NCI-H1105 (cell line): Measurements from ENCODE around the gene BID.

Experiments used
- DNase-seq: peaks from one replicate; lab custom pipeline; 2025; lab: John Stamatoyannopoulos, UW

BID gene

GRCh38 chr22:17803609-17804270 lies 29.5 kb upstream of the BID start:
- DNase-seq, result no peak

DNA sequence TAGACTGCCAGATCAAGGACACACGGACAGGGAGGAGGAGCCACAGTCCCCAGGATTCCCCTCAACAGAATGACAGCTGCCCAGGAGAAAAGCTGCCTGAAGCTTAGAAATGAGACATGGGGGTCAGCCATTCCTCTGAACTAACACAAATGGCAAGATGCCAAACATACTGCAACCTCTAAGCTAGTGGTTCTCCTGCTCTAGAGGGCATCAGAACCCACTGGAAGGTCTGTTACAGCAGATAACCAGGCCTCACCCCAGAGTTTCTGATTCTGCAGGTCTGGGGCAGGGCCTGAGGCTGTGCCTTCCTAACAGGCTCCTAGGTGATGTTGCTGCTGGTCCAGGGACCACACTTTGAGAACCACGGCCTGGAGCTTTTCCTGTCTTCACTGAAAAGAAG lies 28.6 kb upstream of the BID start:
- DNase-seq, result no peak

- DNase-seq, result no peak
Measured at GRCh38 chr22:17802411-17802810, 28.1 kb upstream of the BID start.

DNA sequence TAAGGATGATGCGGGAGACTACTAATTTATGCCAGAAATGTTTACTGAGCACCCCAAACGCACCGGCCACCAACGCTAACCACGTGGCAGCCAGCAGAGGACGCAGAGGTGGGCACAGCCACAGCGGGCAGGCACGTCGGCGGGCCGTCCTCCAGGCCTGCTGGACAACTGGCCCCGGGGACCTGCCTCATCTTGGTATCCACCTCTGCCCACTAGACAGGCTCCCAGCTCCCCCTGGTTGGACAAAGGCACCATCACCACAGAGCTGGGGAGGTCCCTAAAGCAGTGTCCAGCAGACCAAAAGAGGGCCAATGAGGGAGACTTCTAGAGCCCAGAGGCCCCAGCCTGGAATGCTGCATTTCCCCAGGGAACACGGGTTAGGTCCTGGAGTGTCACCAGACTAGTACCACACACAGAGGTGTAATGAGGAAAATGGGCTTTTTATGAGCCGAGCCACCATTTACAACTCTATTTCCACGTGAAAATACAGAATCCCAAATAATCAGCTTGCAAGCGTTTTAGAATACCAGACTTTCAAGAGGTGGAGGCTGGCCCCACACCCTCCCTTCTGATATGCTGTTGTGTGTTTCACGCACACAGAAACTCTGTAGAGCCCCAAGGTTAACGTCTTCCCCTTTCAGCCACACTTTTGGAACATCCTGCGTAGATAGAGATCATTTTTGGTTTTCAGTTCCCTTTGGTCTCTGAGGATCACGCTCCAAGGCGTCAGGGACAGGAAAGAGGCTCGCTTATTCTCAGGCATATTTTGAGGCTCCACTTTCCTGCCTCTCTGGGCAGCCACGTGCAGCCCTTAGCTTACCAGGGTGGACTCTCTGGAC lies 23.7 kb upstream of the BID start:
- DNase-seq, result no peak

GRCh38 chr22:17796695-17797094 lies 22.4 kb upstream of the BID start:
- no peak for DNase-seq

- no peak for DNase-seq
Measured at GRCh38 chr22:17795661-17796548, 21.6 kb upstream of the BID start.

GRCh38 chr22:17794726-17795542 lies 20.7 kb upstream of the BID start:
- DNase-seq, result no peak

- no peak for DNase-seq
Measured at GRCh38 chr22:17792854-17793434, 18.7 kb upstream of the BID start.

DNA sequence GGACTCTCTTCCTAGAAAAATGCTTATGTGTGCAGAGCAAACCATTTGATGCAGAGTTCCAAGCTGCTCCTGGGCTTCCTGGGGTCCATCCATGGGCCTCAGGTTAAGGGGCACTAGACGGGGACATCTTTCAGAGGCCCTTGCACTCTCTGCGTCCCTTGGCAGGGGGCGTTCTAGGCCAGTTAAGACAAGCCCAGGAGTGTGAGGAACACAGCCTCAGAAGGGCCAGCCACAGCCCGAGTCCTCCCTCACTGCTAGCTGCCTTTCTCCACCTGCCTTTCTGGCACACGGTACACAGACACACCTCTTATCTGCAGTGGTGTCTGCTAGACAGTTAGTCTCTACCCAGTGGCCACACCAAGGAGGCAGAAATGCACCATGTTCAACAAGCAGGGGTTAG lies 18.0 kb upstream of the BID start:
- no peak for DNase-seq

- no peak for DNase-seq
Measured at GRCh38 chr22:17791196-17791595, 16.9 kb upstream of the BID start.

DNA sequence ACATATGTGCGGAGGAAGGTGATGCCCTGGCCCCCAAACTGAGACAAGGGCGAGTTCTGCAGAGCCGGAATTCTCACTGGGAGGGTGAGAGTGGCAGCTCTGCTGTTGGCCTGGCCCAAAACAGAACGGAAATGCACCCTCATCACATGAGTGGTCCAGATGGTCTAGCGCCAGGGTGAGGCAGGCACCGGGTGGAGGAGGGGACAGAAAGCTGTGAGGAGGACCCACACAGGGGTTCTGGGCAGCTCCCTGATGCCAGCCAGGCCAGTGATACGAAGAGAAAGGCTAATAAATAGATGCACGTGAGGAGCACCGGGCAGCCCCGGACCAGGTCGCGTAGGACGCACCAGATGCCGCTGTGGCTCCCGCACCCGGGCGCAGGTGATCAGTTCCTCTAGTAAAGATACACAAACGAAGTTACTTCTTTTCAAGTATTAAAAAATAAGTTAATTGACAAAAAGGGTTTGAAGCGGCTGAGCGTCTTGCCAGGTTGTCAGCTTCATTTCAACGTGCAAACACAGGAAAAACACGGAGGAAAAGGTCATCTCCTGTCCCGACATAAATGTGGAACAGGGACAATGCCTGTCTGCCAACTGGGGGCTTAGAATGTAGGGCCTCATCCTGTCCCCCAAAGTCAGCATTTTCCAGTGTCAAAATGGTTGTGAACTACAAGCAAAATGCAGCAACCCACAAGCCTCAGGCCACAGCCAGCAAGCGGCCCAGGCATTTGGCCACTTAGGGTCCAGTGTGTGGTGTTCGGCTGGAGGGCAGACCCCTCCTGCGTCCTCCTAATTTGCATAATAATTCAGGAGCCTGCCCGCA lies 15.3 kb upstream of the BID start:
- DNase-seq, result no peak

- no peak for DNase-seq
Measured at GRCh38 chr22:17788528-17789378, 14.5 kb upstream of the BID start.

DNA sequence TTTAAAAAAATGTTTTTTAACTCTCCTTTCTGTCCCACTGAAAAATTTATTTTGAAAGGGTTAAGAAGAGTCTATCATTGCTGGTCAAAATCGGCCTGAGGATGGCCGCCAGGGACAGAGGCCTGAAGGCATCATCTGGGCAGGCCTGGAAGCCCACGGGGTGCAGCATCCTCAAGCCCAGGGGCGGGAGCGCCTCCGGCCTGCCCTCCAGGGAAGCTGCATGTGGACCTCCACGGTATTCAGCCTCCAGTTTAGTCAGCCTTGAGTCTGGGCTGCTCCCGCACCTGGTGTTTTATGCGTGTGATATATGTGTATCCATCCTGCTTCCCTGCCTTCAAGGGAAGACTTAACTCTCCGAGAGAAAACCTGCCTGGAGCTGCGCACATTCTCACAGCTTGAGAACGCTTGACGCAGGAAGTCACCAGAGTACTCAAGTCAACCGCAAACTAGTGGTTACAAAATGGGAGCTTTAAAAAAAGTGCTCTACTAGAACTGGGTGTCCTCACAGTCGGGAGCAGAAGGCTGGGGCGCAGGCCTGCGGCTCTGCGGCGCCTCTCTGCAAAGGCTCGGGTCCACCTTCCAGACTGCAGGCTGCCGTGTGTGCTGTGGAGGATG lies 13.6 kb upstream of the BID start:
- no peak for DNase-seq

GRCh38 chr22:17787241-17787640 lies 13.0 kb upstream of the BID start:
- DNase-seq, result no peak

DNA sequence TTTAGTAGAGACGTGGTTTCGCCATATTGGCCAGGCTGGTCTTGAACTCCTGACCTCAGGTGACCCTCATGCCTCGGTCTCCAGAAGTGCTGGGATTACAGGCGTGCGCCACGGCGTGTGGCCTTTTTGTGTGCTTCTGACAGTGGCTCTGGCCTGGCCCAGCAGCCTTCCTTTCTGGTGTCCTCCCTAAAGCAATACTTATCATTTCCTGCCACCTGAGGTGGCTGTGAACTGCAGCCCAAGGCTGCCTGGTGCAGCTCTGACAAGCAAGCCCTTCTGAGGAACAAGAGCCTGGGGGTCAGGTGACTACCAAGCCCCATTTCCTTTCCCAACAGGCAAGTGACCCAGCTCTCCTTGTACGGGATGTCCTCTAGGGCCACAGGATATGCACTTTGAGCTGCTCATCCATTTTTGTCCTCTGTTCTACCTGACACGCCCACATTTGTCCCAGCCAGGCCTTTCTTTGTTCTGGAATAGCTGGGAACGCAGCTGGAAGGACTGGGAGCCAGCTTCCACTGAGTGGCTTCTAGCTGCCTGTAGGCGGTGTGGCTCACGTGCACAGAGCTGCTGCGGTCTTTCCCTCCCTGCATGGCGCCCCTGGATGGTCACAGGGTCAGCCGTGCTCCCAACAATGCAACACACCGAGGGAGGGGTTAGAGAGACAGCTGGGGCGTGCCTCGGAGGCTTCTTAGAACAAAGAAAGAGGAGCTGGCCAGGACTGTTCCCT lies 12.3 kb upstream of the BID start:
- DNase-seq, result no peak

DNA sequence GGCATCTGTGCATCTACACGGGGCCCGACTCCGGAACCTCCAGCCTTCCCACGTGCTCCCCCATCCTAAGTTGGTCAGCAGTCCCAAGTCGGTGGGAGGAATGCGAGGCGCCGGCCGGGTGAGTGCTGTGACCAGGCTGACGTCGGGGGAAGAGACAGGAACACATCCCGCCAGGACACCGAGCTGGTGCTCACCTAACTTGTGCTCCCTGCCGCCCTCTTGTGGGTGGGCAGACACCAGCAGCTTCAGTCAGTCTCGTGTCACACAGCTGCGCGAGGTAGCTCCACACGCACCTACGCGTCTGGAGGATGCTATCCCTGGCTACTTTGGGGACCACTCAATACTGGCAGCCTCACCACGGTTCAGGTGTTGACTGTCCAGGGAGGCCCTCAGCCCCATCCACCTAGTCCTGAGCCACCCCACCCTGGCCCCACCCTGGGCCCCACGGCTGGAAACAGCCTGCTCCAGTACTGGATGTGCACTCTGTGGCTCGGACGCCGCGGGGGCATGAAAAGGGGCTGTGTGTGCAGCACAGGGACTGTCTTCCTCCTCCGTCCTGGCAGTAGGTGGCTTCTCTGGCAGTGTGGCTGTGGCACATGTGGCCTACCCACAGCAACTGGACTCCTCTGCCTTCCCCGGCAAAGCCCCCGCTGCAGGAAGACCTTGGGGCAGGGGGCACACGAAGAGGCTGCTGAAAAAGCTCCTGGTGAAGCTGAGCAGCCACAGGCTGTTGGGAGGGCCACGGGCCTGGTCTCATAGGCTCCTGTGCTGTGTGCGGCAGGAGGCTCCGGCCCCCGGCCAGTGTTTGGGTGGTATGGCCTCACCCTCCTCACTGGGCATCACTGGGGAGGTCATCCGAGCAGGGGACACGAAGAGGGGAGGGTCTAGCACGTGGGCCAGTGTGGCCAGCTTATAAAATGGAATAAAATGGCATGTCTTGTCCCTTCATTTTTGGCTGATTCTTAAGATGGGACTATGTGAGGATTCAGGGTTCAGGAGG lies 11.2 kb upstream of the BID start:
- peak; percentile 10 for DNase-seq

GRCh38 chr22:17784776-17785175 lies 10.5 kb upstream of the BID start:
- DNase-seq, result no peak
